ENCODE measurements around the gene LY6G6C. TPM values are rescaled to one million over a fixed set of nuclear protein-coding genes. Genes with fewer than 3 reads are reported as not detected.

Gene LY6G6C
- 1.5 and 3.7 TPM in 2 replicates for total RNA-seq

GRCh38 chr6:31721351-31722020 is at the start of gene LY6G6C:
Gene LY6G6C, minus strand, starts transcription at chr6:31721746. Its CDS starts 67 bp downstream, at chr6:31721679.

GRCh38 chr6:31762356-31762755 is 40.8 kb upstream of the LY6G6C start, which contains the start of gene SAPCD1:
Gene SAPCD1, plus strand, starts transcription at chr6:31762656. Its CDS starts 399 bp downstream, at chr6:31763055.

GRCh38 chr6:31739639-31740396 is 18.3 kb upstream of the LY6G6C start, which contains the start of gene MSH5:
Gene MSH5, plus strand, starts transcription at chr6:31740005. Its CDS starts 462 bp downstream, at chr6:31740467.

GRCh38 chr6:31736021-31736767 is 14.6 kb upstream of the LY6G6C start, which contains the start of gene CLIC1:
Gene CLIC1, minus strand, starts transcription at chr6:31736530. Its CDS starts 230 bp downstream, at chr6:31736300.

GRCh38 chr6:31728767-31729514 is 7.4 kb upstream of the LY6G6C start, which contains the start of gene DDAH2:
Gene DDAH2, minus strand, starts transcription at chr6:31729299. Its CDS starts 138 bp downstream, at chr6:31729161.

GRCh38 chr6:31723245-31723979 is 1.9 kb upstream of the LY6G6C start, which contains the start of gene MPIG6B:
Gene MPIG6B, plus strand, starts transcription at chr6:31723373. Its CDS starts 11 bp downstream, at chr6:31723384.

GRCh38 chr6:31715022-31715958 is 6.3 kb downstream of the LY6G6C start, which contains the start of gene LY6G6D:
Gene LY6G6D, plus strand, starts transcription at chr6:31715348. Its CDS starts 8 bp downstream, at chr6:31715356.

GRCh38 chr6:31706599-31706998 is 14.9 kb downstream of the LY6G6C start, which contains the start of gene LY6G6F:
Gene LY6G6F, plus strand, starts transcription at chr6:31706866. Its CDS starts 41 bp downstream, at chr6:31706907.

GRCh38 chr6:31702819-31703716 is 18.5 kb downstream of the LY6G6C start, which contains the start of gene ABHD16A:
Gene ABHD16A, minus strand, starts transcription at chr6:31703324. Its CDS starts 43 bp downstream, at chr6:31703281.

GRCh38 chr6:31680226-31681134 is 41.1 kb downstream of the LY6G6C start, which contains the start of gene LY6G5C:
Gene LY6G5C, minus strand, starts transcription at chr6:31681067. Its CDS starts 694 bp downstream, at chr6:31680373.

GRCh38 chr6:31669676-31670075 is 51.9 kb downstream of the LY6G6C start, which contains the start of gene LY6G5B:
Gene LY6G5B, plus strand, starts transcription at chr6:31669976. Its CDS starts 975 bp downstream, at chr6:31670951.

Other genes starting within 250 kb of the LY6G6C start
- 5.2 and 9.3 TPM in 2 replicates for gene MICB, start 223.6 kb downstream of the LY6G6C start, total RNA-seq
- gene MCCD1, start 192.8 kb downstream of the LY6G6C start, total RNA-seq = not detected in 2 replicates
- gene DDX39B, start 179.7 kb downstream of the LY6G6C start, total RNA-seq = 291 and 399 TPM in 2 replicates
- 0.19 and 0.28 TPM in 2 replicates for gene ATP6V1G2, start 175.1 kb downstream of the LY6G6C start, total RNA-seq
- 16.3 and 17.6 TPM in 2 replicates for gene NFKBIL1, start 174.1 kb downstream of the LY6G6C start, total RNA-seq
- not detected in 2 replicates for gene LTA, start 149.5 kb downstream of the LY6G6C start, total RNA-seq
- 0.23 and 0.28 TPM in 2 replicates for gene TNF, start 146.2 kb downstream of the LY6G6C start, total RNA-seq
- gene LTB, start 139.3 kb downstream of the LY6G6C start, total RNA-seq = 0.85 and 1.5 TPM in 2 replicates
- gene LST1, start 135.5 kb downstream of the LY6G6C start, total RNA-seq = not detected in 2 replicates
- not detected in 2 replicates for gene NCR3, start 128.7 kb downstream of the LY6G6C start, total RNA-seq
- not detected in 2 replicates for gene AIF1, start 106.5 kb downstream of the LY6G6C start, total RNA-seq
- 63.4 and 119 TPM in 2 replicates for gene PRRC2A, start 101.0 kb downstream of the LY6G6C start, total RNA-seq
- gene BAG6, start 69.1 kb downstream of the LY6G6C start, total RNA-seq = 200 and 272 TPM in 2 replicates
- 2.3 and 3.9 TPM in 2 replicates for gene APOM, start 65.9 kb downstream of the LY6G6C start, total RNA-seq
- 17.0 and 18.1 TPM in 2 replicates for gene C6orf47, start 61.0 kb downstream of the LY6G6C start, total RNA-seq
- gene GPANK1, start 56.7 kb downstream of the LY6G6C start, total RNA-seq = 14.5 and 14.7 TPM in 2 replicates
- 236 and 271 TPM in 2 replicates for gene CSNK2B, start 55.7 kb downstream of the LY6G6C start, total RNA-seq
- gene LY6G5B, start 51.8 kb downstream of the LY6G6C start, total RNA-seq = 0.60 and 2.1 TPM in 2 replicates
- gene LY6G5C, start 40.7 kb downstream of the LY6G6C start, total RNA-seq = 0.42 and 0.79 TPM in 2 replicates
- gene ABHD16A, start 18.4 kb downstream of the LY6G6C start, total RNA-seq = 26.8 and 31.6 TPM in 2 replicates
- not detected in 2 replicates for gene LY6G6F, start 14.9 kb downstream of the LY6G6C start, total RNA-seq
- gene LY6G6D, start 6.4 kb downstream of the LY6G6C start, total RNA-seq = not detected in 2 replicates
- gene MPIG6B, start 1.6 kb upstream of the LY6G6C start, total RNA-seq = 0.49 TPM in 1 of 2 replicates, not detected in the other
- gene DDAH2, start 7.6 kb upstream of the LY6G6C start, total RNA-seq = 28.1 and 43.2 TPM in 2 replicates
- gene CLIC1, start 14.8 kb upstream of the LY6G6C start, total RNA-seq = 445 and 657 TPM in 2 replicates
- gene MSH5, start 18.3 kb upstream of the LY6G6C start, total RNA-seq = 10.5 and 12.6 TPM in 2 replicates
- gene SAPCD1, start 40.9 kb upstream of the LY6G6C start, total RNA-seq = 0.63 and 2.0 TPM in 2 replicates
- gene VWA7, start 55.6 kb upstream of the LY6G6C start, total RNA-seq = 1.6 and 2.8 TPM in 2 replicates
- 109 and 115 TPM in 2 replicates for gene VARS1, start 74.0 kb upstream of the LY6G6C start, total RNA-seq
- 73.8 and 83.4 TPM in 2 replicates for gene LSM2, start 85.2 kb upstream of the LY6G6C start, total RNA-seq
- gene HSPA1L, start 93.5 kb upstream of the LY6G6C start, total RNA-seq = 0.14 and 0.21 TPM in 2 replicates
- 85.4 and 93.2 TPM in 2 replicates for gene HSPA1A, start 93.8 kb upstream of the LY6G6C start, total RNA-seq
- gene HSPA1B, start 106.0 kb upstream of the LY6G6C start, total RNA-seq = 172 and 180 TPM in 2 replicates
- 34.1 and 39.3 TPM in 2 replicates for gene NEU1, start 141.1 kb upstream of the LY6G6C start, total RNA-seq
- gene SLC44A4, start 157.3 kb upstream of the LY6G6C start, total RNA-seq = 4.2 and 7.5 TPM in 2 replicates
- 29.7 and 35.3 TPM in 2 replicates for gene EHMT2, start 176.0 kb upstream of the LY6G6C start, total RNA-seq
- 0.46 and 0.99 TPM in 2 replicates for gene ZBTB12, start 180.3 kb upstream of the LY6G6C start, total RNA-seq
- 0.21 TPM in 1 of 2 replicates, not detected in the other for gene C2, start 206.0 kb upstream of the LY6G6C start, total RNA-seq
- 3.1 and 3.9 TPM in 2 replicates for gene CFB, start 224.3 kb upstream of the LY6G6C start, total RNA-seq
- gene NELFE, start 237.2 kb upstream of the LY6G6C start, total RNA-seq = 77.9 and 106 TPM in 2 replicates
- gene SKIC2, start 237.4 kb upstream of the LY6G6C start, total RNA-seq = 42.3 and 66.5 TPM in 2 replicates

Data from airway epithelial cell (primary cell).